Skeletal muscle tissue (tissue), 4 donors: ENCODE data around the gene CD84. TPM values are rescaled to one million over a fixed set of nuclear protein-coding genes. Genes with fewer than 3 reads are reported as not detected.
"Not testable (repeated sequence)": the region's sequence is repeated elsewhere in the genome, so short reads cannot be mapped to it uniquely, and the experiment has no call there.

Source experiments
- H3K27ac ChIP-seq: one replicate; pipeline ENCODE4 v1.7.0; 2013; ENCODE audit warnings: mild to moderate bottlenecking, low read depth, low read length, inconsistent platforms
- H3K27me3 ChIP-seq, 3 donors: one replicate each; pipeline ENCODE4 v1.7.0; 2013; ENCODE audit warnings: low read length in 3 of 3; ENCODE audit not compliant: control insufficient read depth in 3 of 3, insufficient read depth in 3 of 3
- H3K36me3 ChIP-seq, 3 donors: one replicate each; pipeline ENCODE4 v1.7.0; 2013; ENCODE audit warnings: low read length in 3 of 3; ENCODE audit not compliant: control insufficient read depth in 3 of 3, insufficient read depth in 3 of 3
- H3K4me1 ChIP-seq, 3 donors: one replicate each; pipeline ENCODE4 v1.7.0; 2013; ENCODE audit warnings: low read length in 3 of 3, mild to moderate bottlenecking in 3 of 3; ENCODE audit not compliant: control insufficient read depth in 3 of 3, insufficient read depth in 3 of 3
- H3K4me3 ChIP-seq, 3 donors: one replicate each; pipeline ENCODE4 v1.7.0; 2013; ENCODE audit warnings: low read length in 3 of 3
- H3K9ac ChIP-seq, 3 donors: one replicate each; pipeline ENCODE4 v1.7.0; 2013; ENCODE audit warnings: low read length in 3 of 3, mild to moderate bottlenecking in 3 of 3, moderate library complexity in 2 of 3, low read depth in 1 of 3
- H3K9me3 ChIP-seq, 3 donors: one replicate each; pipeline ENCODE4 v1.7.0; 2013; ENCODE audit warnings: low read length in 3 of 3; ENCODE audit not compliant: control insufficient read depth in 3 of 3
- total RNA-seq: library from RNA; depleted of rRNA; stranded (reverse); fragments of >200 nt; gene quantifications from one replicate; pipeline ENCODE4 v1.2.3, GENCODE V29; 2014
- donor health status: Osteomylitis.

The CD84 gene
- total RNA-seq, 1 donor from 2014 or later: 3.1 TPM

DNA sequence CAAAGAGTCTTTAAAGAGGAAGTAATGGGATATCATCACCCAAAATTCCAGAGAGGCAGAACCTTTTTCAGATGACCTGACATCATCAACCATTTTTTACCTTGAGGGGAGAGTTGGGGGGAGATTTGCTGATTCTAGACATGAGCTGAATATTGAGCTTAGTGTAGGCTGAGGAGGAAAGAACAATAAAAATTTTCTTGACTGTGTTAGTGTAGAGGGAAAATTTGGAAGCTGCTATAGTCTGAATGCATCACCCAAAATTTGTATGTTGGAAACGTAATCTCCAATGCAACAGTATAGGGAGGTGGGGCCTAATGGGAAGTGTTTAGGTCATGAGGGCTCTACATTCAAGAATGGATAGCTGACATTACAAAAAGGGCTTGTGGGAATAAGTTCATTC, 17.8 kb upstream of the CD84 start:
- H3K4me1 ChIP-seq: no peaks in the 10 kb centered on the region
- no peaks in the 10 kb centered on the region for H3K36me3 ChIP-seq
- no peak overlapping the region for H3K27ac ChIP-seq
- no peaks in the 10 kb centered on the region for H3K27me3 ChIP-seq
- H3K4me3 ChIP-seq: no peak overlapping the region
- no peak overlapping the region for H3K9ac ChIP-seq
- H3K9me3 ChIP-seq: no peaks in the 10 kb centered on the region

DNA sequence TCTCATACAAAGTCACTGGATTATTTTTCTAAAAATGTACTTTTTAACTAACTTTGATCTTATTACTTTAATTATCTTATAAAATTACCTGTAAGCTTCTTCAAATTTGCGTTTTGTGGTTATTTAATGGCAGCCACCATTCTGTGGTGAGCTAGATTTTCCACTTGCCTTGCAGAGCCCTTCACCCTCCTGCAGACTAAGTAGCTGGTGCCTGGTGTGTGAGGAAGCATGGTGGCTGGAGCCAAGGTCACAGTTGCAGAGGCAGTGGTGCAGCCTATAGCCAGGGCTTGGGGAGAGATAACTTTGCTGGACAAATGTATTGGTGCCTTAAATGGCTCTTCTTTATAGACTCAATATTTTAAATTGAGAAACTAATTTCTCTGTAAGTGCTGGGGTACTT, 11.2 kb upstream of the CD84 start:
- H3K27ac ChIP-seq: no peak overlapping the region
- no peaks in the 10 kb centered on the region for H3K4me1 ChIP-seq
- no peak overlapping the region for H3K4me3 ChIP-seq
- no peaks in the 10 kb centered on the region for H3K9me3 ChIP-seq
- no peak overlapping the region for H3K9ac ChIP-seq
- H3K27me3 ChIP-seq: no peaks in the 10 kb centered on the region
- no peaks in the 10 kb centered on the region for H3K36me3 ChIP-seq

DNA sequence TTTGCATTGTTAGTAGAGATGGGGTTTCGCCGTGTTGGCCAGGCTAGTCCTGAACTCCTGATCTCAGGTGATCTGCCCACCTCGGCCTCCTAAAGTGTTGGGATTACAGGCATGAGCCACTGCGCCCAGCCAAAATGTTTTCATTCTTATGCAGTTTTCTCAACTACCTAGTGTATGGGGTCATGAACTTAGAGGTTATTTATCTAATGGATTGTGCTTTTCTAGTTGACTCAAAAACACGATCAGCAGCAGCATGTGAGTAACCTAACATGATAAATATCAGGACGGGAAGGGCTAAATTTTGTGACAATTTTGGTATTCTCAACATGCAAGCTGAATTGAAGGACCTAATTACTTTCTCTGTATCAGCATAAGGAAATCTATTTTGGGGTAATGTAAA, 9.2 kb upstream of the CD84 start:
- Histone ChIP-seq H3K4me3 (no peak overlapping the region), H3K27ac (no peak overlapping the region), H3K9ac (no peak overlapping the region), H3K4me1 (no peaks in the 10 kb centered on the region), H3K36me3 (no peaks in the 10 kb centered on the region), H3K27me3 (no peaks in the 10 kb centered on the region), H3K9me3 (no peaks in the 10 kb centered on the region)

DNA sequence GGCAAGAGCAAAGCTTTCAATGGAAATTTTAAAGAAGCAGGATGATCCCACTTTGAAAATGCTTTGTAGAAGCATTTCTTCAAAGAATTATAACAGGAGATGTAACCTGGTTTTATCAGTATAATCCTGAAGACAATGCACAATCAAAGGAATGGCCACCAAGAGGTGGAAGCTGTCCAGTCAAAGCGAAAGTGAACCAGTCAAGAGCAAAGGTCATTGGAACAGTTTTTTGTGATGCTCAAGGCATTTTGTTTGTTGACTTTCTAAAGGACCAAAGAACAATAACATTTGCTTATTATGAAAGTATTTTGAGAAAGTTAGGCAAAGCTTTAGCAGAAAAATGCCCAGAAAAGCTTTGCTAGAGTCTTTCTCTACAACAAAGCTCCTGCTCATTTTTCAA, 5.5 kb upstream of the CD84 start:
- H3K27me3 ChIP-seq: no peaks in the 10 kb centered on the region

DNA sequence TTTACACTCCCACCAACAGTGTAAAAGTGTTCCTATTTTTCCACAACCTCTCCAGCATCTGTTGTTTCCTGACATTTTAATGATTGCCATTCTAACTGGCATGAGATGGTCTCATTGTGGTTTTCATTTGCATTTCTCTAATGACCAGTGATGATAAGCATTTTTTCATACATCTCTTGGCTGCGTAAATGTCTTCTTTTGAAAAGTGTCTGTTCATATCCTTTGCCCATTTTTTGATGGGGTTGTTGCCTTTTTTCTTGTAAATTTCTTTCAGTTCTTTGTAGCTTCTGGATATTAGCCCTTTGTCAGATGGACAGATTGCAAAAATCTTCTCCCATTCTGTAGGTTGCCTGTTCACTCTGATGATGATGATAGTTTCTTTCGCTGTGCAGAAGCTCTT, 3.7 kb upstream of the CD84 start:
- H3K36me3 ChIP-seq, H3K9ac ChIP-seq, H3K27me3 ChIP-seq, H3K4me1 ChIP-seq, H3K27ac ChIP-seq, H3K4me3 ChIP-seq, H3K9me3 ChIP-seq: not testable (repeated sequence)

More for the DNA sequence above, 5.5 kb upstream of the CD84 start:
- H3K9ac ChIP-seq: no peak overlapping the region
- H3K36me3 ChIP-seq: no peaks in the 10 kb centered on the region
- H3K4me1 ChIP-seq: no peaks in the 10 kb centered on the region
- no peak overlapping the region for H3K4me3 ChIP-seq
- no peaks in the 10 kb centered on the region for H3K9me3 ChIP-seq
- no peak overlapping the region for H3K27ac ChIP-seq

DNA sequence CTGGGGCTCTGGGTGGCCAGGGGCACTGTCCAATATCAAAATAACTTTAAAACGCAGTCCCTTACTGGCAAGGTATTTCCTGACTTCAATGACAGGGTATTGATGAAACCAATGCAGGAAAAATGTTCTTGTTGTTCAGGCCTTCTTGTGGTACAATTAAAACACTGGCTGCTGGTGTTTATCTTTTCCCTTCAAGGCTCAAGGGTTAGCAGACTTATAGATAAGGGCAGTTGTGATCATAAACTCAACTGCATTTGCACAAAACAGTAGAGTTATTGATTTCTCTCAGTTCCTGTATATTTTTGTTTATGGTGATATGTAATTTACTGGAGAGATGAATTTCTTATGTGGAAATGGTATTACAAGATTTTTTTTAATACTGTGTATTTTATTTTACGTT, 2.7 kb upstream of the CD84 start:
- Histone ChIP-seq H3K4me3 (no peak overlapping the region), H3K36me3 (no peaks in the 10 kb centered on the region), H3K27ac (no peak overlapping the region), H3K4me1 (no peaks in the 10 kb centered on the region), H3K9ac (no peak overlapping the region), H3K27me3 (no peaks in the 10 kb centered on the region), H3K9me3 (no peaks in the 10 kb centered on the region)

DNA sequence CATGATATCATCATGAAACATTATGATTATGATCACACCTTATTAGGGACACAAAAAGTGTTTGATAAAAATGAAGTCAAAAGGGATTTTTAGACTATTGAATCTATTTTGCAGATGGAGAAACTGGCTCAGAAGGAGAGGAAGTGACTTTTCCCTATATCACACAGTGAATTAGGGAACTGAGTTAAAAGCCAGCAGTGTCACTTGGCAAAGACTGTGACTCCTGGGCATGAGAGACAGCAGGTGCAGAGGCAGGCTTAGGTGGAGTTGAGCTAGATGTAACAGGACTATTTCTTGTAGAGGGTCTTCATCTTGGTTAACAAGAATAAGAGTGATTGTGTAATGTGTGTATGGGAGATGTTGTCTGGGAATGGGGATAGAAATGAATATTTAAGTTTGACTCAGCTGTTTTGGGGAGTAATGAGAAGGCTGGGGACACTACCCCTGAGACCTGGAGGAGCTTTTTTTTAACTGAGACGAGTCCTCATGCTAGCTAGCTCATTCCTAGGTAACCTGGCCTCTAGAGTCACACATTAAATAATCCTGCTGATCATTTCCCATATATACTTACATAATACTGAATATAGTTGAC, 1.0 kb upstream of the CD84 start:
- H3K27me3 ChIP-seq: no peaks in the 10 kb centered on the region
- no peak overlapping the region for H3K9ac ChIP-seq
- no peaks in the 10 kb centered on the region for H3K4me1 ChIP-seq
- no peaks in the 10 kb centered on the region for H3K36me3 ChIP-seq
- no peak overlapping the region for H3K27ac ChIP-seq
- no peak overlapping the region for H3K4me3 ChIP-seq
- no peaks in the 10 kb centered on the region for H3K9me3 ChIP-seq

DNA sequence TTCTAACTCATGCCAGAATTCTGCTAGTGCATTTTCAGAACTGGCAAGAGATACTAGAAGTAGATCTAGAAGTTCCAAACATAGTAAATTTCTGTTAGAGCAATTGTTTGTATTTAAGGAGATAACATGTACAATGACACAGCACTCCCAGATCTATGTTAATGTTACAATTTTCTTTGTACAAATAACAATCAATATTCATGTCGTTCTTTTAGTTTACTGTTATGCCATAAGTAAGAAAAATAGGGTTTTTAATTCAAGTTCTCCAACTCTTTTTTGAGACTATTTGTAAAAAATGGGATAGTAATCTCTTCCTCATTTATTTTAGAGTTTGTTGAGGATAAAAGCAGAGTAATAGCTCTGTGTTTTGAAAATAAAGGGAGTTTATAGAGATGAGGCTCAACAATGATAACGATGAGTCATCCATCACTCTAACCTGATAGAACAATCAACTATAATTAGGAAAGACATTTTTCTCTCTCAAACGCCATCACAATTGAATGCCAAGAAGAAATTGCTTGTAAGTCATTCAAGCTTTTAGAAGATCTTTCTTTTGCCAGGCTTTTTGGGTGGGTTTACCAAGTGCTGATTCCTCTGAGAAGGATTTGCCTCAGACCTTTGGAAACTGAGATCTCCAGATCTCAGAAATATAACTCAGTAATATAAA, 638 bp downstream of the CD84 start:
- Histone ChIP-seq H3K9ac (no peak overlapping the region), H3K27ac (peak overlapping the region; percentile 30), H3K36me3 (no peaks in the 10 kb centered on the region), H3K4me1 (no peaks in the 10 kb centered on the region), H3K27me3 (no peaks in the 10 kb centered on the region), H3K4me3 (peak overlapping the region in 1 of 3 donors; percentile 30), H3K9me3 (no peaks in the 10 kb centered on the region)

DNA sequence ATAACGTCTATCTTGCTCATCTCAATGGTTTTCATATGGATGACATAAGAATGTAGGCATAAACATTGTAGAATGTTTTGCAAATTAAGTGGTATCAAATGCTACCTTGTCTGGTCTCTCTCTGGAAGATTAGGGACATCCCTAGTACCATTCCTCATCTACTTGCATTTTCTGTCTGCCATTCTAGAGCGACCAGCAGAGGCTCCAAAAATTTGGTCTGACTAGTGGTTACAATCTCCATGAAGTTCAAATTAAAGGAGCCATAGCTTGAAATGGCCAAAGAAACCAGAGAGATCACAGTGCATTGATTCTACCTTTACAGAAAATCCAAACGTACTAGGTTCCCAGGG, 1.1 kb downstream of the CD84 start:
- Histone ChIP-seq H3K27ac (peak overlapping the region; percentile 30), H3K9ac (no peak overlapping the region), H3K36me3 (no peaks in the 10 kb centered on the region), H3K27me3 (no peaks in the 10 kb centered on the region), H3K9me3 (no peaks in the 10 kb centered on the region), H3K4me1 (no peaks in the 10 kb centered on the region), H3K4me3 (peak overlapping the region in 1 of 3 donors; percentile 0)

DNA sequence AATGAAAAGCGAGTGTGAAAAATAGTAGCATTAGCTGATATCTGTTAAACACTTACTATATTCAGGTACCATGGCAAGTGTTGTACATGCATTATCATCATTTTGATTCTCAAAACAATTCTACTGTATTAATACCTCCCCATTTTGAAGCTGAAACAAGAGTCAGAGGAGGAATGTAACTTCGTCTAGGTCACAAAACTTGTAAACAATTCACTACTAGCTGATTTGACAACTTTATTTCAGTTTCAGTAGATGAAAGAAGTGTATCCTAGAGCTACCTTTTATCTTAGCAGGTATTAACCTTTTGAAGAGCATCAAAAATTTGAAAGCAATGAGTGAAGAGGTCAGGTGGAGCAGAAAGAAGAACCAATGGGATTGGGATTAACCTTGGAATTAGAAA, 1.6 kb downstream of the CD84 start:
- no peak overlapping the region for H3K4me3 ChIP-seq
- no peaks in the 10 kb centered on the region for H3K36me3 ChIP-seq
- H3K4me1 ChIP-seq: no peaks in the 10 kb centered on the region
- H3K9me3 ChIP-seq: no peaks in the 10 kb centered on the region
- H3K9ac ChIP-seq: no peak overlapping the region
- H3K27me3 ChIP-seq: no peaks in the 10 kb centered on the region
- H3K27ac ChIP-seq: no peak overlapping the region
